NOMO-1 treated with DMSO at 0.1 percent for 48 hours (cell line): ENCODE results near the gene SP1.
A peak's percentile ranks its signal among the peaks of the same experiment; 100 is the strongest.
"Not testable (repeated sequence)": the region's sequence is repeated elsewhere in the genome, so short reads cannot be mapped to it uniquely, and the experiment has no call there.

Experiments
- DNase-seq: peaks from one replicate; lab custom pipeline; 2025; ENCODE audit not compliant: unreplicated experiment; lab: John Stamatoyannopoulos, UW

SP1 gene

DNA sequence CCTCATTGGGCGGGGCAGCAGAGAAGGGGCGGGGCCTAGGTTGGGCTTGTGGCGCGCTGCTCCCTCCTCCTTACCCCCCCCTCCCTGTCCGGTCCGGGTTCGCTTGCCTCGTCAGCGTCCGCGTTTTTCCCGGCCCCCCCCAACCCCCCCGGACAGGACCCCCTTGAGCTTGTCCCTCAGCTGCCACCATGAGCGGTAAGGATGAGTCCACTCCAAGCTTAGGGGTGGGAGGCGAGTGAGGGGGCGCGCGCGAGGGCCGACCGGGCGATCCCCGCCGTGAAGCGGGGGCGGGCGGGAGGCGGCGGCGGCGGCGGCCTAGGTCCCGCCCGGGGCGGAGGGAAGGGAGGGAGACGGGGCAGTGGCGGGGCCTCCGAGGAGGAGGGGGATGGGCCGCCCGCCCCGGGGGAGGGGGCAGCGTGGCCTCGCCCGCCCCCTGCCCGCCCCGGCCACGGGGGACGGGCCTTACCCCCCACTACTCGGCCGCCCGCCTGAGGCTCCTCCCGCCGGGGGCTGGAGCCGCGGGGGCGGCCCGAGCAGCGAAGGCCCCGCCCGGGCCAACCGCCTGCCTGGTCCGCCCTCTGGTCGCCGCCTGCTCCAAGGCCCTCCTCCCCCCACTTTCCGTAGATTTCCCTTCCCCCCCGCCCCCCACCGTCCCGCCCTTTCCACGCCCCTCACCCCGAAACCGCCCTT lies at the start of gene SP1:
Gene SP1, plus strand, starts transcription at position 73 of the 690 bp plus-strand sequence. Its CDS starts 116 bp downstream, at position 189.
- peak; percentile 90 for DNase-seq

- DNase-seq, result no peak
These were observed 49.3 kb upstream of the SP1 start for GRCh38 chr12:53330671-53331070.

DNA sequence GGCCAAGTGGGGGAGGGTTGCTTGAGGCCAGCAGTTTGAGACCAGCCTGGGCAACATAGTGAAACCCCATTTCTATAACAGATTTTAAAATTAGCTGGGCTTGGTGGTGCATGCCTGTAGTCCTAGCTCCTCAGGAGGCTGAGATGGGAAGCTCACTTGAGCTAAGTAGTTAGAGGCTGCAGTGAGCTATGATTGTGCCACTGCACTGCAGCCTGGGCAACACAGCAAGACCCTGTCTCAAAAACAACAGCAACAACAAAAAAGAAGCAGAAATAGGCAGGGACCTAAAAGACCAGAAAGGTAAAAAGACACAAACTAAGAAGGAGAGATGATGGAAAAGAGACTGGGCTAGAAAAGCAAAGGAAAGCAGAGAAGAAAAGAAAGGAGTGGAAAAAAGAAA lies 47.6 kb upstream of the SP1 start:
- not testable (repeated sequence) for DNase-seq

DNA sequence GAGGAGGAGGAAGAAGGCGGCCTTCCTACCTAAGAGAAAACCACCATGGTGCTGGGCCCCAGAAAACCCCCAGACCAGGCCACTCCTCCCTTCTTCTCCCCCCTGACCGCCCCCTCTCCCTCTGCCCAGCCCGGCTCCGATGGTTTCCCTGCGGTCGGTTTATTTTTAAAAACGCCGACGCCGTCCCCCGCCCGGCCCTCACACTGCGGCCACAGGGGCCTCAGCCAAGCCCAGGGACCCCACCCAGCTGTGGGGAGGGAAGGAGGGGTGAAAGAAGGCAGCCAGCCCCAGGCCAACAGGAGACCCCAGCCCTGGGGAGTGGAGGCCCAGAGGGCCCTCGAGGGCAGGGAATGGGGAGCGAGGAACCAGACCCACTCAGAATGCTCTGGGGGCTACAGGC lies 47.2 kb upstream of the SP1 start:
- no peak for DNase-seq

- no peak for DNase-seq
These were observed 46.7 kb upstream of the SP1 start for GRCh38 chr12:53333289-53333688.

- no peak for DNase-seq
These were observed 46.1 kb upstream of the SP1 start for GRCh38 chr12:53333845-53334244.

DNA sequence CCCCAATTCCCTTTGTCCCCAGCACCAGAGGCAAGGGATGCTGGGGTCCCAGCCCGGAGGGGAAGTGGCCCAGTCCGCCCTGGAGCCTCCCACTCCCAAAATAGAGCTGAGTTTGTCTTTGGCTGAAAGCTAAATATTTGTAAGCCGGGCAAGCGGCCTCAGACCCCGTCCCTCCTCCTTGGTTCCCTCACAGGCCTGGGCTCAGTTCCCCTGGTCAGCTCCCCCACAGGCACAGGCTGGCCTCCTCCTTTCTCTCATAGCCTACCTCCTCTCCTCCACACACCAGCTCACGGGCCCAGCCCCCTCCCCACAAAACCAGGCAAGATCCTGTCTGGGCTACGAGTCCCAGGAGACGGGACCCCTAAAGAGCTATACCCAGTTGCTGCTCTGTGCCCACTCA lies 45.2 kb upstream of the SP1 start:
- DNase-seq, result no peak

GRCh38 chr12:53336181-53336681 lies 43.7 kb upstream of the SP1 start, which contains the start of gene SP7:
SP7 (minus strand) TSS chr12:53336354; CDS start chr12:53335646, 708 bp downstream.
- peak; percentile 56 for DNase-seq

DNA sequence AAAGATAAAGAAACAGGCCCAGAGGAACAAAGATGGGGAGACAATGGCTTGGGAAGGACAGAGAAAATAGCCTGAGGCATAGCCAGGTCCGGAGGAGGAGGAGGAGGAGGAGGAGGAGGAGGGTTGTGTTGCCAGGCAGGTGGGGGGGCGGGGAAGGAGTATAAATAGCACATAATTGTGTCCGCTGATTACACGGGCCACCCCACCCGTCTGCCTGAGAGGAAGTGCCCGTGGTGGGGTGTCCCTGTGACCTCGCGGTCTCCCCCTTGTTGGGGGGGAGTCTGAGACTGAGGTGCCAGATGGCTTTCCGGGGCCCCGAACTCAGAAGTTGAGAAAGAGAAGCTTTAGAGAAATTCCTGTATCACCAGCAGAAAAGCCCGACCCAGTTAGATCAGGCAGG lies 42.0 kb upstream of the SP1 start:
- no peak for DNase-seq

DNA sequence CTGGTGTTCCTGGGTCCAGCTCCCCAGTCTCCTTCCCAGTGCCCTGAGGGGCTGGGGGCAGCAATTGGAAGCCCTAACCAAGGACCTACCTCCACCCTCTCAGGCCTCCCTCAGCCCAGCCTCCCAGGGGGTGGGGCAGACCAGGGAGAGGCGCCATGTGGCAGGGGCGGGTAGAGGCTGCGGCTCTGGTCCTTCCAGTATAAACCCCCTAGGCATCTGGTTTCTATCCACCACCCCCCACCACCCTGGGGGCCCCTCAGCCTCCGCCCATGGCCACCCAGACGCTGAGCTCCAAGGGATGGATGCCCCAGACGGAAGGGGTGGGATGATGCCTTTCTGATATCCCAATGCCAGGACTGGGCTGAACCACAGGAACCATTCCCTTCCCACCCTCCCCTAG lies 41.1 kb upstream of the SP1 start:
- DNase-seq, result no peak

GRCh38 chr12:53340398-53340797 lies 39.6 kb upstream of the SP1 start:
- DNase-seq, result no peak

- DNase-seq, result no peak
These were observed 36.5 kb upstream of the SP1 start for GRCh38 chr12:53343449-53343848.

GRCh38 chr12:53343969-53344368 lies 36.0 kb upstream of the SP1 start:
- no peak for DNase-seq

DNA sequence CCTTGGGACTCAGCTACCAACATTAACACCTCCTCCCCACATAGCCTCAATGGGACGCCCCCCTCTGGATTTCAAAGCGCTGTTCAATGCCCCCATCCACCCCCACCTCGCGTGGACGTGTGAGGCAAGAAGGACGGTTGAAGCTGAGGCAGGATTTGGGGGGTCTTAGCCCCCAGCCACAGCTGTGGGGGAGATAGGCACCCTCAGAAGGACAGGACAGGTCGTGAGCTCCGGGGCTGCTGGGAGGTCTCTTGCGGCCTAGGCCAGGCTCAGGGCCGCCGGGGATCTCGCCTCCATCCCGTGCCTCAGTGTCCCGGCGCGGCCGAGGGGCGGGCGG lies 35.5 kb upstream of the SP1 start:
- no peak for DNase-seq

- peak; percentile 79 for DNase-seq
These were observed 35.0 kb upstream of the SP1 start for GRCh38 chr12:53344824-53345485.

- no peak for DNase-seq
These were observed 34.3 kb upstream of the SP1 start for GRCh38 chr12:53345486-53346188.

GRCh38 chr12:53346491-53346890 lies 33.5 kb upstream of the SP1 start:
- no peak for DNase-seq

GRCh38 chr12:53347905-53348304 lies 32.1 kb upstream of the SP1 start:
- DNase-seq, result no peak

- DNase-seq, result peak; percentile 91
These were observed 27.4 kb upstream of the SP1 start for GRCh38 chr12:53352331-53353256.

- DNase-seq, result no peak
These were observed 26.7 kb upstream of the SP1 start for GRCh38 chr12:53353257-53353655.

- no peak for DNase-seq
These were observed 24.9 kb upstream of the SP1 start for GRCh38 chr12:53355121-53355520.
